RCC 7860 (cell line): ENCODE measurements around the gene MAP2K2.
"Not testable (repeated sequence)": the region's sequence is repeated elsewhere in the genome, so short reads cannot be mapped to it uniquely, and the experiment has no call there.

Experiments
- DNase-seq: peaks from one replicate; pipeline ENCODE4 v3.0.0-alpha.2; 2015; ENCODE audit warnings: low spot score
- FAIRE-seq: peaks from 2 replicates; lab custom pipeline; 2012; peaks lifted over from hg19 to GRCh38; lab: Jason Lieb, UNC

The MAP2K2 gene

DNA sequence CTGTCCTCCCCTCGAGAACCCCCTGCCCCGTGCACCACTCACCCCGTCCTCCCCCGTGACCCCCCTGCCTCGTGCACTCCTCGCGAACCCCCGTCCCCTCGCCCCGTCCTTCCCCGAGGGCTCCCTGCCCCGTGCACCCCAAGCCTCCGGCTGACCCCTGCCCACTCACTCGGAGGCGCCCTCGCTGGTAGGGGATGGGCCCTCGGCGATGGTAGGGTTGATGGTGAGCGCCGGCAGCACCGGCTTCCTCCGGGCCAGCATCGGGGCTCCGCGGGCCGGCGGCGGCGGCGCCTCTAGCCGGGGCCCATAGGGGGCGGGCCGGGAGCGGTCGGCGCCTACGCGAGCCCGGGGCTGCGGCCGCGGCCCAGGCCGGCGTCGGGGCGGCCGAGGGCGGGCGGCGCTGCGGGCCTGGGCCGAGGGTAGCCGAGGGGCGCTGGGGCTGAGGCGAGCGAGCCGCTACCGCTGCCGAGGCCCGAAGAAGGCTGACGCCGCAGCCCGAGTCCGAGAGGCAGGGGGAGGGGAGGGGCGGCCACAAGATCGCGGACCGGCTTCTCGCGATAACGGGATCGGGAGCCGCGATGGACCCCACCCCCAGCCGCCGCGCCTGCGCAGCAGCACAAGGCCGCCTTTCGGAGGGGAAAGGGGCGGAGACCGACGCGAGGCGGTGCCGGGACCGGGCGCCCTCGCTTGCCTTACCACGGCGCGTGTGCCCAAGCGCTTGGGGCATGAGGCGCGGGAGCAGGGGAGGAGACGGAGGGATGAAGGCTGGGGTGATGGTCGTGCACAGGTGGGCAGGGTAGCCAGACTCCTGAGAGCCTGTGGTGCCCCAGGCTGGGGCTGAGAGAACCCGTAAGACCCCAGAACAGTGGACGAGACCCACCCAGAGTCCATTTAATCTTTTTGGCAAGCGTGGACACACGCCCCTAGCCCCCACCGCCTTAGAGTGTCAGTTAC is at the start of gene MAP2K2:
TSS of gene MAP2K2 (minus strand) at position 508 of the 954 bp plus-strand sequence. CDS start at position 261, 247 bp downstream.
- FAIRE-seq (no peak), DNase-seq (peak; percentile 83)

GRCh38 chr19:4172861-4173473 is 49.0 kb upstream of the MAP2K2 start:
- DNase-seq (no peak), FAIRE-seq (no peak)

GRCh38 chr19:4171676-4172075 is 47.8 kb upstream of the MAP2K2 start:
- FAIRE-seq (no peak), DNase-seq (no peak)

DNA sequence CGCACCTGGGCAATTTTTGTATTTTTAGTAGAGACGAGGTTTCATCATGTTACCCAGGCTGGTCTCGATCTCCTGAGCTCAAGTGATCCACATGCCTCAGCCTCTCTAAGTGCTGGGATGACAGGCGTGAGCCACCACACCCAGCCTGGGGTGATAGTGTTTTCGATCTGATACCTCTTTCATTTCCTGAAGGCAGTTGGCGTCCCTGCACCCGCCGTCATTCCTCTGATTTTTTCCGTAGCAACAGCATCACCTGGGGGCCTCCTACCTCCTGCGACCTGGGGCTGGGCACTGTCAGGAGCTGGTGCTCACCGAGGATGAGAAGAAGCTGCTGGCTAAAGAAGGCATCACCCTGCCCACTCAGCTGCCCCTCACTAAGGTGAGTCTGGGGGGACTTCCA is 40.3 kb upstream of the MAP2K2 start:
- DNase-seq, result no peak
- FAIRE-seq, result no peak

GRCh38 chr19:4161415-4162077 is 37.6 kb upstream of the MAP2K2 start:
- no peak for FAIRE-seq
- no peak for DNase-seq

GRCh38 chr19:4157971-4158370 is 34.0 kb upstream of the MAP2K2 start:
- not testable (repeated sequence) for FAIRE-seq, DNase-seq

- FAIRE-seq (no peak), DNase-seq (no peak)
Measured at GRCh38 chr19:4157164-4157563, 33.2 kb upstream of the MAP2K2 start.

DNA sequence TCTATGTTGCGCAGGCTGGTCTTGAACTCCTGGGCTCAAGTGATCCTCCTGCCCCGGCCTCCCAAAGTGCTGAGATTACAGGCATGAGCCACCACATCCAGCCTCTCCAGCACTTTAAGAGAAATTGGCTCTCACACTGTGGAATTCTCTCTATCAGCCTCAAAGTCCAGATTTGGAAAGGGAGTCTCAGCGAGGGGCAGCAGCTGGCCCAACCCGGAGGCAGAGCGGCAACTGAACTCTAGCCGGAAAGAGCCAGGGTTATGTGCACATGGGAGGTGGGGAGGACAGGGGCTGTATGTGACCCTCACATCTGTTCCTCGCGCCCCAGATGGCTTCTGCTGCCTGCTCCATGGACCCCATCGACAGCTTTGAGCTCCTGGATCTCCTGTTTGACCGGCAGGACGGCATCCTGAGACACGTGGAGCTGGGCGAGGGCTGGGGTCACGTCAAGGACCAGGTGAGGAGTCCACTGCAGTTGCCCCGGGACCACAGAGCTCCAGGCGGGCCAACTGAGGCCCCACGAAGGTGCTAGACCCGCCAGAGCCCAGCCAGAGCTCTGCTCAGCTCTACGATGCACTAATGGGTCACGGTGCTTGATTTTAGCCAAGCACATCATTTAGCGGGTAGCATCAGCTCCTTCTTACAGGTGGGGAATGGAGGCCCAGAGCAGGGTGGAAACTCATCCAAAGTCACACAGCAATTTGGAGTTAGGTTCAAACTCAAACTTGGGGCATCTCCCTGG is 30.8 kb upstream of the MAP2K2 start:
- no peak for DNase-seq
- no peak for FAIRE-seq

GRCh38 chr19:4152241-4152998 is 28.5 kb upstream of the MAP2K2 start:
- no peak for FAIRE-seq
- DNase-seq, result no peak

GRCh38 chr19:4151623-4152022 is 27.7 kb upstream of the MAP2K2 start:
- FAIRE-seq (no peak), DNase-seq (no peak)

GRCh38 chr19:4149518-4150288 is 25.8 kb upstream of the MAP2K2 start:
- FAIRE-seq (no peak), DNase-seq (no peak)

GRCh38 chr19:4144666-4145249 is 20.8 kb upstream of the MAP2K2 start:
- no peak for FAIRE-seq

DNA sequence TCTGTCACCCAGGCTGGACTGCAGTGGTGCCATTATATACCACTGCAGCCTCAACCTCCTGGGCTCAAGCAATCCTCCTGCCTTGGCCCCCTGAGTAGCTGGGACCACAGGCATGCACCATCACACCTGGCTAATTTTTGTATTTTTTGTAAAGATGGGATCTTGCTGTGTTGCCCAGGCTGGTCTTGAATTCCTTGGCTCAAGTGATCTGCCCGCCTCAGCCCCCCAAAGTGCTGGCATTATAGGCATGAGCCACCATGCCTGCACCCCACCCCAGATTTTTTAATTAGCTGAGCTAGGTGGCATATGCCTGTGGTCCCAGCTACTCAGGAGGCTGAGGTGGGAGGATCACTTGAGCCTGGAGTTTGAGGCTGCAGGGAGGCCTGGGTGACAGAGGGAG is 19.0 kb upstream of the MAP2K2 start:
- DNase-seq, FAIRE-seq: not testable (repeated sequence)

More at GRCh38 chr19:4144666-4145249, 20.8 kb upstream of the MAP2K2 start:
- DNase-seq, result peak; percentile 53

DNA sequence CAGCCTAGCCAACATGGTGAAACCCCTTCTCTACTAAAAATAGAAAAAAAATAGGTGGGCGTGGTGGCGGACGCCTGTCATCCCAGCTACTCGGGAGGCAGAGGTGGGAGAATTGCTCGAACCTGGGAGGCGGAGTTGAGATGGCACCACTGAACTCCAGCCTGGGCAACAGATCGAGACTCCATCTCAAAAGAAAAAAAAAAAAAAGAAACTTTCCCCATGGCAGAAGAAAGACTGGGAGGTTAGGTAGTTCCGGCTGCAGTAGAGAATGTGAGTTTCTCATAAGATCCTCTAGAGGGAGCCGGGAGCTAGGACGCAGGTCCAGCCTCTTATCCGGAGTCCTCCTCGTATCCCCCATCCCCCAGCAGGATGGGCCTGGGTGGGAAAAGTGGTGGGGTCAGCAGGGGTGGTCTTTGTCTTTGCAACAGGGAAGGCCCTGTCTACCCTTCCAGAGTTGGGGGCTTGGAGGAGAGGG is 16.4 kb upstream of the MAP2K2 start:
- no peak for FAIRE-seq
- peak; percentile 51 for DNase-seq

DNA sequence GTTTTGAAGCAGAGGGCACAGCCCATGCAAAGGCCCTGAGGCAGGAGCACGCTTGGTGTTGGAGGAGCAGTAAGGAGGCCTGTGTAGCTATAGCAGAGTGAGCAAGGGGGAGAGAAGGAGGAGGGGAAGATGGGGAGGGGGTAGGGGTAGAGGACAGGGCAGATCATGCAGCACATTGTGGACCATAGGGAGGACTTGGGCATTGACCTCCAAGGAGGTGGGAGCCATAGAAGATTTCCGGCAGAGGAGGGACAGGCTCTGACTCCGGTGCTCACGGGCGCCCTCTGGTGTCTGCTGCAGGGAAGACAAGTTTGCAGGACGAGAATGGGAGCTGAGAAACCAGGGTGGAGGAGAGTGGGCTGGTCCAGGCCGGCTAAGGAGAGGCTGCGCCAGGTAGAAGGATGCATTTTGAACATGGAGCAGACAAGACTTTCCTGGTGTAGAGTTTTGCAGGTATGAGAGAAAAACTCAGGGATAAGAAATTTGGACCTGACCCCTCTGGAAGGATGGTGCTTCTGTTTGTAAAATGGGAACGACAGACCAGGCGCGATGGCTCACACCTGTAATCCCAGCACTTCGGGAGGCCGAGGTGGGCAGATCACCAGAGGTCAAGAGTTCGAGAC is 15.8 kb upstream of the MAP2K2 start:
- FAIRE-seq (no peak), DNase-seq (peak; percentile 45)

DNA sequence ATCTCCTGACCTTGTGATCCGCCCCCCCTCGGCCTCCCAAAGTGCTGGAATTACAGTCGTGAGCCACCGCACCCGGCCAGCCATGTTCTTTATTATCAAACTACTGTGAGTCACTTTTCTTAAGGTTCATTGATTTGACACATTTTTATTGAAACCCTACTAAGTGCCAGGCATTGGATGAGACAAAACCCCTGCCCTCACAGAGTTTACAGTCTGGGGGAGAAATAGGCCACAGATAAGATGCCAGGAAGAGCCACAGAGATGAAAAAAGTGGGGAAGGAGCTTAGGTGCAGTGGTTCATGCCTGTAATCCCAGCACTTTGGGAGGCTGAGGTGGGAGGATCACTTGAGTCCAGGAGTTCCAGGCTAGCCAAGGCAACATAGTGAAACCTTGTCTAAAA is 14.5 kb upstream of the MAP2K2 start:
- FAIRE-seq (no peak), DNase-seq (no peak)

DNA sequence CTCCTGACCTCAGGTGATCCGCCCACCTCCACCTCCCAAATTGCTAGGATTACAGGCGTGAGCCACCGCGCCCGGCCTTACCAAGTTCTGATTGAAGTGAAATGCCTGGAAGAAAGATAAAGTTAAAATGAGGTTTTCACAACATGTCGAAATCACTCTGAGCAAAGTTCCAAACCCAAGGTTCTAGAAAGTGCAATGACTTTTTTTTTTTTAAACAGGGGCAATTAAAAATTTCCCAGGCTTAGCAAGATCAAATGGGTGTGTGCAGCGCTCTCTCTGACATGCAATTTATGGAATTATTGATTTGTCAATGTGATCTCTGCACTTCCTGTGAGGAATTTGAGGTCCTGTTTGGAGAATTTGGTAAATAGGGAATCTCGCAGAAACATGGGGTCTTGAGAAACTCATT is 12.8 kb upstream of the MAP2K2 start:
- DNase-seq (no peak), FAIRE-seq (no peak)

DNA sequence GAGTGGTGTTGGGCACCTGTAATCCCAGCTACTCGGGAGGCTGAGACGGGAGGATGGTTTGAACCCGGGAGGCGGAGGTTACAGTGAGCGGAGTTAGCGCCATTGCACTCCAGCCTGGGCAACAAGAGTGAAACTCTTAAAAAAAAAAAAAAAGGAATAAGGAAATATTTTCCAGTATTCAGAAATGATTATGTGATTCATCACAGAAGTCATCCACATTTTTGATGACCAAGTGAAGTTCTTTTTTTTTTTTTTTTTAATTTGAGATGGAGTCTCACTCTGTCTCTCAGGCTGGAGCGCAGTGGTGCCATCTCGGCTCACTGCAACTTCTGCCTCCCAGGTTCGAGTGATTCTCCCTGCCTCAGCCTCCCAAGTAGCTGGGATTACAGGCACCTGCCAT is 11.5 kb upstream of the MAP2K2 start:
- DNase-seq, FAIRE-seq: not testable (repeated sequence)
